Activated CD8-positive, alpha-beta T cell treated with anti-CD3 and anti-CD28 coated beads for 36 hours (primary cell): ENCODE results near the gene MPZL3. TPM values are rescaled to one million over a fixed set of nuclear protein-coding genes. Genes with fewer than 3 reads are reported as not detected.

Experiments
- ATAC-seq: fragments of 200-7000 bp; cut with Tn5 transposase; one replicate; pipeline ENCODE4 v1.10.0; 2021; ENCODE audit warnings: mild to moderate bottlenecking, moderate library complexity
- CTCF ChIA-PET: fragments of 350-600 bp; sonication (Branson Sonifier 250); formaldehyde crosslinking; loops from one replicate; lab custom pipeline; 2021; ENCODE audit warnings: antibody characterized with exemption; lab: Charles Lee
- POLR2A ChIA-PET: fragments of 350-600 bp; sonication (Branson Sonifier 250); formaldehyde crosslinking; loops from one replicate; lab custom pipeline; 2021; ENCODE audit warnings: antibody characterized with exemption; lab: Charles Lee
- DNase-seq: peaks from one replicate; pipeline ENCODE4 v3.0.0-alpha.2; 2020
- H3K27ac Mint-ChIP-seq: one replicate; pipeline ENCODE4 v1.8.0; 2021; ENCODE audit warnings: mild to moderate bottlenecking, mixed read lengths
- H3K27me3 Mint-ChIP-seq: one replicate; pipeline ENCODE4 v1.8.0; 2021; ENCODE audit warnings: mixed read lengths
- H3K36me3 Mint-ChIP-seq: one replicate; pipeline ENCODE4 v1.8.0; 2021; ENCODE audit warnings: low read depth, mixed read lengths
- H3K4me1 Mint-ChIP-seq: one replicate; pipeline ENCODE4 v1.8.0; 2021; ENCODE audit warnings: low read depth, mixed read lengths
- H3K4me3 Mint-ChIP-seq: one replicate; pipeline ENCODE4 v1.8.0; 2021; ENCODE audit warnings: mild to moderate bottlenecking, moderate library complexity, mixed read lengths
- H3K9me3 Mint-ChIP-seq: one replicate; pipeline ENCODE4 v1.8.0; 2021; ENCODE audit warnings: mixed read lengths
- CTCF ChIP-seq: fragments of 200-600 bp; IDR thresholded peaks from one replicate; pipeline ENCODE4 v1.8.0; 2022; ENCODE audit warnings: antibody characterized with exemption, mild to moderate bottlenecking
- intact Hi-C: fragments of 100-400 bp; cut with micrococcal nuclease; formaldehyde crosslinking; loops from one replicate; pipeline ENCODE4 v1.10.0; 2022
- total RNA-seq, 2 experiments: library from RNA; stranded (reverse); gene quantifications; one replicate each; pipeline ENCODE4 v1.2.3, GENCODE V29; 2021

The MPZL3 gene
- total RNA-seq, 2 experiments from 2014 or later, result 51.1 to 51.7 TPM

- intact Hi-C loops, result loop anchor here (2.0 kb wide), 1 partner anchor 14 kb away; no protein-coding TSS in a partner anchor
- ATAC-seq, result peak; percentile 19
- POLR2A ChIA-PET, result interaction anchor here (0.6 to 19.8 kb wide), 11 partner anchors 10 to 119 kb away, joined by 3 to 364 read pairs (median 14); partner anchors contain the start of genes CD3E and MPZL3
- Mint-ChIP-seq H3K9me3 (peaks cover 11% of the 10 kb centered on the region), H3K4me3 (peak overlapping the region; percentile 52), H3K36me3 (peaks cover 64% of the 10 kb centered on the region), H3K27ac (no peak overlapping the region), H3K4me1 (peaks cover 45% of the 10 kb centered on the region), H3K27me3 (no peaks in the 10 kb centered on the region)
- CTCF ChIA-PET, result interaction anchor here (0.8 to 4.3 kb wide), 11 partner anchors 9 to 115 kb away, joined by 3 to 41 read pairs (median 6); partner anchors contain the start of gene CD3D
- no peak for TF ChIP-seq CTCF
- DNase-seq, result peak; percentile 37
These were observed 25.4 kb downstream of the MPZL3 start for GRCh38 chr11:118226781-118227180.

- Mint-ChIP-seq H3K27ac (no peak overlapping the region), H3K36me3 (peaks cover 69% of the 10 kb centered on the region)
- CTCF ChIA-PET, result interaction anchor here (0.6 to 4.3 kb wide), 14 partner anchors 9 to 116 kb away, joined by 3 to 41 read pairs (median 6); partner anchors contain the start of gene CD3D
These were observed 25.9 kb downstream of the MPZL3 start for GRCh38 chr11:118226296-118226695.

GRCh38 chr11:118224511-118225188 is 27.5 kb downstream of the MPZL3 start, which contains the start of gene JAML:
Gene JAML (minus strand): TSS chr11:118225011. CDS start chr11:118214866, 10,145 bp downstream.
- intact Hi-C loops, result loop anchor here (2.0 kb wide), 1 partner anchor 24 kb away; no protein-coding TSS in a partner anchor
- Mint-ChIP-seq H3K36me3 (peaks cover 86% of the 10 kb centered on the region), H3K27ac (no peak within 1 kb of the TSS), H3K4me3 (peak within 1 kb of the TSS; percentile 96), H3K4me1 (peaks cover 65% of the 10 kb centered on the region), H3K27me3 (no peaks in the 10 kb centered on the region), H3K9me3 (peaks cover 11% of the 10 kb centered on the region)
- peak; percentile 61 for ATAC-seq
- CTCF ChIA-PET, result interaction anchor here (0.5 to 4.3 kb wide), 16 partner anchors 8 to 129 kb away, joined by 3 to 41 read pairs (median 4); partner anchors contain the start of gene MPZL2
- peak; percentile 84 for DNase-seq
- no peak for TF ChIP-seq CTCF
- POLR2A ChIA-PET, result interaction anchor here (0.6 to 19.8 kb wide), 20 partner anchors 9 to 219 kb away, joined by 3 to 364 read pairs (median 10); partner anchors contain the start of genes CD3D, CD3E, MPZL2 and MPZL3

More at GRCh38 chr11:118226296-118226695, 25.9 kb downstream of the MPZL3 start:
- TF ChIP-seq CTCF, result no peak
- ATAC-seq (no peak), DNase-seq (peak; percentile 71)
- Mint-ChIP-seq H3K4me3 (peak overlapping the region; percentile 52), H3K9me3 (peaks cover 11% of the 10 kb centered on the region), H3K4me1 (peaks cover 50% of the 10 kb centered on the region), H3K27me3 (no peaks in the 10 kb centered on the region)
- intact Hi-C loops, result loop anchor here (2.0 kb wide), 1 partner anchor 15 kb away; no protein-coding TSS in a partner anchor
- POLR2A ChIA-PET, result interaction anchor here (0.7 to 19.8 kb wide), 14 partner anchors 8 to 80 kb away, joined by 3 to 364 read pairs (median 10); partner anchors contain the start of genes CD3E and MPZL3

- TF ChIP-seq CTCF, result no peak
- peaks cover 11% of the 10 kb centered on the region for H3K9me3 Mint-ChIP-seq
- DNase-seq, result peak; percentile 65
- H3K36me3 Mint-ChIP-seq, result peaks cover 92% of the 10 kb centered on the region
- peaks cover 71% of the 10 kb centered on the region for H3K4me1 Mint-ChIP-seq
- H3K27ac Mint-ChIP-seq, result no peak overlapping the region
- ATAC-seq, result peak; percentile 44
- intact Hi-C loops, result loop anchor here (2.0 kb wide), 1 partner anchor 23 kb away; no protein-coding TSS in a partner anchor
- H3K4me3 Mint-ChIP-seq, result peak overlapping the region; percentile 96
- H3K27me3 Mint-ChIP-seq, result no peaks in the 10 kb centered on the region
- ChIA-PET CTCF (interaction anchor here (0.9 to 4.3 kb wide), 12 partner anchors 8 to 88 kb away, joined by 3 to 41 read pairs (median 5); no protein-coding TSS in a partner anchor), POLR2A (interaction anchor here (0.6 to 19.8 kb wide), 17 partner anchors 9 to 388 kb away, joined by 3 to 364 read pairs (median 14); partner anchors contain the start of genes CD3D, CD3E, MPZL2 and MPZL3)
These were observed 28.2 kb downstream of the MPZL3 start for GRCh38 chr11:118223992-118224391.
